HepG2 (cell line): ENCODE results near the gene C13orf46. TPM values are rescaled to one million over a fixed set of nuclear protein-coding genes. Genes with fewer than 3 reads are reported as not detected.

Experiments
- ATAC-seq: fragments of 200-7000 bp; cut with Tn5 transposase; 3 replicates; pipeline ENCODE4 v1.9.1; 2020; ENCODE audit warnings: mild to moderate bottlenecking, moderate library complexity
- BruUV-seq: library from RNA; stranded (reverse); fragments of 400-500 nt; replicated peaks from 2 replicates; lab custom pipeline; 2021; lab: Mats Ljungman, UMichigan
- CTCF ChIA-PET: fragments of 300-600 bp; formaldehyde crosslinking; extraction: SDS; loops from one replicate; lab custom pipeline; 2021; ENCODE audit warnings: low total read pairs, inconsistent platforms, low intra/inter-chr PET ratio; lab: Yijun Ruan, JAX
- POLR2A ChIA-PET: fragments of 350-600 bp; sonication (Branson Sonifier 250); formaldehyde crosslinking; loops from one replicate; lab custom pipeline; 2020; ENCODE audit warnings: antibody characterized with exemption, inconsistent platforms; lab: Yijun Ruan, JAX
- DNase-seq: peaks from one replicate; pipeline ENCODE4 v3.0.0-alpha.2; 2015; ENCODE audit warnings: low spot score
- FAIRE-seq: peaks from 3 replicates; lab custom pipeline; 2011; peaks lifted over from hg19 to GRCh38; lab: Jason Lieb, UNC
- H2AFZ ChIP-seq: one replicate; pipeline ENCODE4 v1.6.1; 2011; ENCODE audit warnings: low read length, inconsistent platforms
- H3K27ac ChIP-seq: fragments of 300-600 bp; 3 replicates; pipeline ENCODE4 v1.8.0; 2011; ENCODE audit warnings: mixed run types, mild to moderate bottlenecking, mixed read lengths, low read length, inconsistent platforms; ENCODE audit not compliant: insufficient read depth; ENCODE audit errors: extremely low read length
- H3K27me3 ChIP-seq, 2 experiments: fragments of 200-600 bp in 1 of 2; 2 replicates in 1 of 2; 3 replicates in 1 of 2; pipeline versions ENCODE4 v1.6.0 to v1.8.0; 2011; ENCODE audit warnings: low read length in 2 of 2, mild to moderate bottlenecking in 2 of 2, moderate library complexity in 2 of 2, inconsistent platforms in 1 of 2; ENCODE audit not compliant: insufficient read depth in 2 of 2, control insufficient read depth in 1 of 2
- H3K36me3 ChIP-seq, 2 experiments: fragments of 200-600 bp in 1 of 2; replicated peaks in 1 of 2; 2 replicates in 1 of 2; 3 replicates in 1 of 2; pipeline versions ENCODE4 v1.5.1 to v1.8.0; 2011; ENCODE audit warnings: low read length in 2 of 2, inconsistent platforms in 1 of 2; ENCODE audit not compliant: insufficient read depth in 2 of 2, control insufficient read depth in 1 of 2
- H3K4me1 ChIP-seq: 2 replicates; pipeline ENCODE4 v1.5.1; 2012; ENCODE audit warnings: low read length, inconsistent platforms; ENCODE audit not compliant: insufficient read depth
- H3K4me2 ChIP-seq: 2 replicates; pipeline ENCODE4 v1.6.0; 2011; ENCODE audit warnings: low read depth, low read length, inconsistent platforms
- H3K4me3 ChIP-seq, 3 experiments: fragments of 200-600 bp in 1 of 3; sonication (generic), shearing (Covaris generic) in 1 of 3; replicated peaks in 1 of 3; 2 replicates each; pipeline ENCODE4 v1.5.1; 2011 to 2016; ENCODE audit warnings: low read length in 3 of 3, inconsistent platforms in 2 of 3, low read depth in 2 of 3, mild to moderate bottlenecking in 2 of 3, control low read depth in 1 of 3, mixed read lengths in 1 of 3; ENCODE audit not compliant: insufficient read depth in 1 of 3
- H3K79me2 ChIP-seq: one replicate; pipeline ENCODE4 v1.6.1; 2011; ENCODE audit warnings: low read length, inconsistent platforms; ENCODE audit not compliant: insufficient read depth
- H3K9ac ChIP-seq: 2 replicates; pipeline ENCODE4 v1.6.0; 2011; ENCODE audit warnings: mild to moderate bottlenecking, low read depth, low read length, inconsistent platforms; ENCODE audit not compliant: insufficient read depth
- H3K9me3 ChIP-seq: 2 replicates; pipeline ENCODE4 v1.5.1; 2012; ENCODE audit warnings: mild to moderate bottlenecking, low read length
- H4K20me1 ChIP-seq: 2 replicates; pipeline ENCODE4 v1.6.0; 2011; ENCODE audit warnings: inconsistent platforms, mild to moderate bottlenecking, low read length, moderate library complexity; ENCODE audit not compliant: insufficient read depth
- FOXC1 ChIP-seq: sonication (generic); formaldehyde crosslinking; IDR thresholded peaks from 2 replicates; pipeline ENCODE4 v1.8.0; 2022; ENCODE audit warnings: mild to moderate bottlenecking, missing genetic modification reagents, borderline replicate concordance
- IRX3 ChIP-seq: sonication (generic); formaldehyde crosslinking; IDR thresholded peaks from 2 replicates; pipeline ENCODE4 v1.8.1; 2023; ENCODE audit warnings: mild to moderate bottlenecking, low read depth, missing genetic modification reagents, borderline replicate concordance
- PLRG1 ChIP-seq: fragments of 450-650 bp; conservative IDR thresholded peaks from 2 replicates; pipeline ENCODE4 v1.6.1; 2016
- SAFB2 ChIP-seq: sonication (generic); formaldehyde crosslinking; IDR thresholded peaks from 2 replicates; pipeline ENCODE4 v1.5.1; 2020; ENCODE audit warnings: missing genetic modification reagents, low read depth, mild to moderate bottlenecking, borderline replicate concordance
- SMAD1 ChIP-seq: sonication (generic); formaldehyde crosslinking; IDR thresholded peaks from 2 replicates; pipeline ENCODE4 v1.4.0; 2020; ENCODE audit warnings: missing genetic modification reagents, low read depth, mild to moderate bottlenecking, borderline replicate concordance
- STAG1 ChIP-seq: sonication (generic); formaldehyde crosslinking; IDR thresholded peaks from 2 replicates; pipeline ENCODE4 v1.4.0; 2020; ENCODE audit warnings: missing genetic modification reagents
- TSC22D2 ChIP-seq: sonication (generic); formaldehyde crosslinking; IDR thresholded peaks from 2 replicates; pipeline ENCODE4 v1.5.1; 2020; ENCODE audit warnings: missing genetic modification reagents, mild to moderate bottlenecking, borderline replicate concordance
- ZBTB38 ChIP-seq: sonication (generic); formaldehyde crosslinking; IDR thresholded peaks from 2 replicates; pipeline ENCODE4 v1.5.1; 2020; ENCODE audit warnings: mild to moderate bottlenecking, missing genetic modification reagents
- ZBTB46 ChIP-seq: sonication (generic); formaldehyde crosslinking; IDR thresholded peaks from 2 replicates; pipeline ENCODE4 v1.4.0; 2020; ENCODE audit warnings: mild to moderate bottlenecking, missing genetic modification reagents, borderline replicate concordance
- ZFP37 ChIP-seq: sonication (generic); formaldehyde crosslinking; IDR thresholded peaks from 2 replicates; pipeline ENCODE4 v1.4.0; 2020; ENCODE audit warnings: missing genetic modification reagents, borderline replicate concordance
- ZNF24 ChIP-seq: fragments of 450-650 bp; IDR thresholded peaks from 2 replicates; pipeline ENCODE4 v1.6.1; 2017; ENCODE audit warnings: antibody characterized with exemption, mild to moderate bottlenecking
- ZNF337 ChIP-seq: sonication (generic); formaldehyde crosslinking; IDR thresholded peaks from 2 replicates; pipeline ENCODE4 v1.5.1; 2020; ENCODE audit warnings: missing genetic modification reagents, low read depth, mild to moderate bottlenecking, borderline replicate concordance
- ZNF619 ChIP-seq: sonication (generic); formaldehyde crosslinking; IDR thresholded peaks from 2 replicates; pipeline ENCODE4 v1.4.0; 2020; ENCODE audit warnings: mild to moderate bottlenecking, missing genetic modification reagents
- WGBS: methylation state at CpG from one replicate; pipeline ENCODE4 v1.1.6; 2017; ENCODE audit warnings: low lambda C conversion rate; 5-methylcytosine and 5-hydroxymethylcytosine counted together
- in situ Hi-C: cut with HindIII; loops from 2 replicates; pipeline ENCODE4 v1.10.0; 2017; ENCODE audit warnings: low pct_unique_long_range_greater_than_20kb; ENCODE audit not compliant: extremely low pct_ligation_motif_present
- intact Hi-C: fragments of 100-400 bp; cut with micrococcal nuclease; formaldehyde crosslinking; loops from one replicate; pipeline ENCODE4 v1.10.0; 2022; ENCODE audit not compliant: unreplicated experiment
- polyA plus RNA-seq, 8 experiments: library from polyadenylated mRNA; depleted of rRNA in 3 of 8; stranded (reverse) in 7 of 8; unstranded in 1 of 8; fragments of >200 nt; fragmentation: Illumina TruSeq in 4 of 8; extraction: Trizol in 4 of 8; gene quantifications; 2 replicates each; pipeline versions ENCODE4 v1.2.1 to v1.2.3, GENCODE V29; 2011 to 2016; ENCODE audit warnings: low read depth in 4 of 8, missing spikeins in 1 of 8, mixed read lengths in 1 of 8; ENCODE audit not compliant: insufficient read depth in 1 of 8
- total RNA-seq, 5 experiments: library from RNA; depleted of rRNA; stranded (reverse); fragments of >200 nt; fragmentation: Illumina TruSeq; extraction: Trizol; gene quantifications; 2 replicates each; pipeline ENCODE4 v1.2.3, GENCODE V29; 2016; ENCODE audit warnings: low read depth in 1 of 5
- TF ChIP-seq, protein P1 (sequence below): sonication (generic); formaldehyde crosslinking; IDR thresholded peaks from 2 replicates; pipeline ENCODE4 v1.8.0; 2022; ENCODE audit warnings: missing genetic modification reagents, mild to moderate bottlenecking, inconsistent platforms, borderline replicate concordance
- TF ChIP-seq, protein P2 (sequence below): sonication (generic); formaldehyde crosslinking; IDR thresholded peaks from 2 replicates; pipeline ENCODE4 v1.9.0; 2021; ENCODE audit warnings: missing genetic modification reagents, borderline replicate concordance
- TF ChIP-seq, protein P3 (sequence below): IDR thresholded peaks from 2 replicates; pipeline ENCODE4 v1.6.1; 2016; ENCODE audit warnings: mild to moderate bottlenecking

C13orf46 gene
- total and polyA plus RNA-seq, 2 of the 13 experiments (the other 11 are each of a cell fraction or from before 2014, with no cell fraction given) = 0.01 TPM; not detected in 1

- H2AFZ ChIP-seq = no peak overlapping the region
- H4K20me1 ChIP-seq = no peaks in the 10 kb centered on the region
- in situ Hi-C loops = no loop called here
- BruUV-seq = no TSS peak
- WGBS = 28% methylated on average over 6 of the region's 13 CpGs
- no peak for FAIRE-seq
- no peak for TF ChIP-seq ZBTB38
- TF ChIP-seq ZBTB46 (CRISPR knock-in tag) = no peak
- no peak for TF ChIP-seq FOXC1 (CRISPR knock-in tag)
- TF ChIP-seq, protein P1, sequence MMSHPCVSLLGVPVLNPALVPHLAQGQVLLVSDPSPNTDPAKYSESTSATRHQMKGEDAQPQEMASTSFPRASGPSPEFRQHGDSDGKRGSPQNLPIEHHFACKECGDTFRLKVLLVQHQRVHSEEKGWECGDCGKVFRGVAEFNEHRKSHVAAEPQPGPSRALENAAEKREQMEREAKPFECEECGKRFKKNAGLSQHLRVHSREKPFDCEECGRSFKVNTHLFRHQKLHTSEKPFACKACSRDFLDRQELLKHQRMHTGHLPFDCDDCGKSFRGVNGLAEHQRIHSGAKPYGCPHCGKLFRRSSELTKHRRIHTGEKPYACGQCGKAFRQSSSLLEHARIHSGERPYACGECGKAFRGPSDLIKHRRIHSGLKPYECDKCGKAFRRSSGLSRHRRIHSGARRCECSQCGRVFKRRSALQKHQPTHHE (CRISPR knock-in tag) = no peak
- no peak for TF ChIP-seq ZNF24
- no peak for TF ChIP-seq SMAD1 (CRISPR knock-in tag)
- no peak for TF ChIP-seq TSC22D2 (CRISPR knock-in tag)
- TF ChIP-seq IRX3 = no peak
- TF ChIP-seq, protein P2, sequence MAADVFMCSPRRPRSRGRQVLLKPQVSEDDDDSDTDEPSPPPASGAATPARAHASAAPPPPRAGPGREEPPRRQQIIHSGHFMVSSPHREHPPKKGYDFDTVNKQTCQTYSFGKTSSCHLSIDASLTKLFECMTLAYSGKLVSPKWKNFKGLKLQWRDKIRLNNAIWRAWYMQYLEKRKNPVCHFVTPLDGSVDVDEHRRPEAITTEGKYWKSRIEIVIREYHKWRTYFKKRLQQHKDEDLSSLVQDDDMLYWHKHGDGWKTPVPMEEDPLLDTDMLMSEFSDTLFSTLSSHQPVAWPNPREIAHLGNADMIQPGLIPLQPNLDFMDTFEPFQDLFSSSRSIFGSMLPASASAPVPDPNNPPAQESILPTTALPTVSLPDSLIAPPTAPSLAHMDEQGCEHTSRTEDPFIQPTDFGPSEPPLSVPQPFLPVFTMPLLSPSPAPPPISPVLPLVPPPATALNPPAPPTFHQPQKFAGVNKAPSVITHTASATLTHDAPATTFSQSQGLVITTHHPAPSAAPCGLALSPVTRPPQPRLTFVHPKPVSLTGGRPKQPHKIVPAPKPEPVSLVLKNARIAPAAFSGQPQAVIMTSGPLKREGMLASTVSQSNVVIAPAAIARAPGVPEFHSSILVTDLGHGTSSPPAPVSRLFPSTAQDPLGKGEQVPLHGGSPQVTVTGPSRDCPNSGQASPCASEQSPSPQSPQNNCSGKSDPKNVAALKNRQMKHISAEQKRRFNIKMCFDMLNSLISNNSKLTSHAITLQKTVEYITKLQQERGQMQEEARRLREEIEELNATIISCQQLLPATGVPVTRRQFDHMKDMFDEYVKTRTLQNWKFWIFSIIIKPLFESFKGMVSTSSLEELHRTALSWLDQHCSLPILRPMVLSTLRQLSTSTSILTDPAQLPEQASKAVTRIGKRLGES (CRISPR knock-in tag) = no peak
- TF ChIP-seq PLRG1 = no peak
- TF ChIP-seq ZNF619 (CRISPR knock-in tag) = no peak
- TF ChIP-seq, protein P3, sequence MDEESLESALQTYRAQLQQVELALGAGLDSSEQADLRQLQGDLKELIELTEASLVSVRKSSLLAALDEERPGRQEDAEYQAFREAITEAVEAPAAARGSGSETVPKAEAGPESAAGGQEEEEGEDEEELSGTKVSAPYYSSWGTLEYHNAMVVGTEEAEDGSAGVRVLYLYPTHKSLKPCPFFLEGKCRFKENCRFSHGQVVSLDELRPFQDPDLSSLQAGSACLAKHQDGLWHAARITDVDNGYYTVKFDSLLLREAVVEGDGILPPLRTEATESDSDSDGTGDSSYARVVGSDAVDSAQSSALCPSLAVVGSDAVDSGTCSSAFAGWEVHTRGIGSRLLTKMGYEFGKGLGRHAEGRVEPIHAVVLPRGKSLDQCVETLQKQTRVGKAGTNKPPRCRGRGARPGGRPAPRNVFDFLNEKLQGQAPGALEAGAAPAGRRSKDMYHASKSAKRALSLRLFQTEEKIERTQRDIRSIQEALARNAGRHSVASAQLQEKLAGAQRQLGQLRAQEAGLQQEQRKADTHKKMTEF (CRISPR knock-in tag) = no peak
- no peak for TF ChIP-seq ZFP37
- TF ChIP-seq ZNF337 = no peak
- TF ChIP-seq SAFB2 (CRISPR knock-in tag) = no peak
- no peak for TF ChIP-seq STAG1 (CRISPR knock-in tag)
- TF ChIP-seq, all 625 proteins: peak for 0
- H3K27ac ChIP-seq = no peak overlapping the region
- intact Hi-C loops = no loop called here
- no peak for ATAC-seq
- no peaks in the 10 kb centered on the region for H3K9me3 ChIP-seq
- ChIA-PET POLR2A (no interaction called here), CTCF (no interaction called here)
- no peak overlapping the region; the same call in 1 of the 2 replicates for H3K4me2 ChIP-seq
- DNase-seq = no peak
- peaks cover 6 to 65% of the 10 kb centered on the region in 2 experiments for H3K27me3 ChIP-seq
- no peaks in the 10 kb centered on the region for H3K36me3 ChIP-seq
- no peak overlapping the region; a peak in 1 of 6 replicates for H3K4me3 ChIP-seq
- no peak overlapping the region for H3K9ac ChIP-seq
- no peaks in the 10 kb centered on the region for H3K79me2 ChIP-seq
- H3K4me1 ChIP-seq = no peaks in the 10 kb centered on the region
These were observed 45.5 kb upstream of the C13orf46 start for GRCh38 chr13:114019367-114019766.
